Right lung (tissue), 5 donors: Measurements from ENCODE around the gene ALG2. TPM values are rescaled to one million over a fixed set of nuclear protein-coding genes. Genes with fewer than 3 reads are reported as not detected.
"Not testable (repeated sequence)": the region's sequence is repeated elsewhere in the genome, so short reads cannot be mapped to it uniquely, and the experiment has no call there.

ENCODE experiments used
- DNase-seq, 2 donors: peaks; one replicate each; pipeline ENCODE4 v3.0.0-alpha.2; 2013
- polyA plus RNA-seq, 5 donors: library from polyadenylated mRNA; unstranded; fragments of 120-200 nt; gene quantifications; one replicate each; pipeline versions ENCODE4 v1.2.1 to v1.2.3, GENCODE V29; 2013; ENCODE audit warnings: inconsistent platforms in 1 of 5, low replicate concordance in 1 of 5; ENCODE audit not compliant: insufficient read length in 5 of 5, insufficient read depth in 1 of 5

Gene ALG2
- polyA plus RNA-seq, 5 donors: 29.1 to 41.4 (median 33.7) TPM

DNA sequence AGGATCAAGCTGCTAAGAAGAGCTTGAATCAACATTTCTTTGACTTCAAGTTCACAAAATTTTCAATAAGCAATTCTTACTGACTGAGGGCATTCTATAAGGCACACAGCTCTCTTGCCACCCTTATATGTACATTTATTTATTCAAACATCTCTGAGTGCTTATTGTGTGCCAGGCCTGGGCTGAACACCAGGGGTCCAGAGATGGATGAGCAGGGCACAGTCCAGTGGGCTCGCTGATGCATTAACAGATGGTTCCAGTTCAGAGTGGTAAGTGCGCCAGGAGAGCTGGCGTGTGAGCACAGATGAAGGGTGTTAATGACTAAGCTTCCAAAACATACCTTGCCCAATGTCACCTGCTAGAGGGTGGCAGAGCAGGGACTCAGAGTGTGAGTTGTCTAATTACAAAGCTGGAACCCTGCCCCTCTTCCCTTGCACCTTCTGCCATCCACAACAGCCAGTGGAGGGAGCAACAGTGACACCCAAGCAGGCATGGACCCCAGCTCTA, 24.6 kb downstream of the ALG2 start:
- no peak for DNase-seq

DNA sequence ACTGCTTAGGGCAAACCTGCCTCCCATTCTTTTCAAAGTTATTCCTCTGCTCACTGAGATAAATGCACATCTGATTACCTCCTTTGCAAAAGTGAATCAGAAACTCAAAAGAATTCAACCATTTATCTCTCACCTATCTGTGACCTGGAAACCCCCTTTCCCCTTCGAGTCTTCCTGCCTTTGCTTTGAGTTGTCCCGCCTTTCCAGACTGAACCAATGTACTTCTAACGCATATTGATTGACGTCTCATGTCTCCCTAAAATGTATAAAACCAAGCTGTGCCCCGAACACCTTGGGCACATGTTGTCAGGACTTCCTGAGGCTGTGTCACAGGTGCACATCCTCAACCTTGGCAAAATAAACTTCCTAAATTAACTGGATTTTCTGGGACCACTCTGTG, 25.3 kb downstream of the ALG2 start:
- not testable (repeated sequence) for DNase-seq

DNA sequence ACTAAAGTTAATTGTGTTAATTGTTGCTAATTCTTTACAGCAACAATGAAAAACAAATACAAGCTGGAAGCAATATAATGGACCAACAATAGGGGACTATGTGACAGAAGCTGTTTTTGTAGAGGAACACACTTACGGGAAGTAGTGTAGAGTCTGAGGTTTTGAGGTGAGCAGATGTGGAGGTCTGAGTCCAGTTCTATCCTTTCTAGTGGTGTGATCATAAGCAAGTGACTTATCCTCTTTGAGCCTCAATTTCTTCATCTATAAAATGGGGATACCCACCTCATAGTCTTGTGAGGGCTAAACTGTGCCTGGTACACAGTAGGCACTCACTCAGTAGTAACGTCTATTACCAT, 28.3 kb downstream of the ALG2 start:
- no peak for DNase-seq

DNA sequence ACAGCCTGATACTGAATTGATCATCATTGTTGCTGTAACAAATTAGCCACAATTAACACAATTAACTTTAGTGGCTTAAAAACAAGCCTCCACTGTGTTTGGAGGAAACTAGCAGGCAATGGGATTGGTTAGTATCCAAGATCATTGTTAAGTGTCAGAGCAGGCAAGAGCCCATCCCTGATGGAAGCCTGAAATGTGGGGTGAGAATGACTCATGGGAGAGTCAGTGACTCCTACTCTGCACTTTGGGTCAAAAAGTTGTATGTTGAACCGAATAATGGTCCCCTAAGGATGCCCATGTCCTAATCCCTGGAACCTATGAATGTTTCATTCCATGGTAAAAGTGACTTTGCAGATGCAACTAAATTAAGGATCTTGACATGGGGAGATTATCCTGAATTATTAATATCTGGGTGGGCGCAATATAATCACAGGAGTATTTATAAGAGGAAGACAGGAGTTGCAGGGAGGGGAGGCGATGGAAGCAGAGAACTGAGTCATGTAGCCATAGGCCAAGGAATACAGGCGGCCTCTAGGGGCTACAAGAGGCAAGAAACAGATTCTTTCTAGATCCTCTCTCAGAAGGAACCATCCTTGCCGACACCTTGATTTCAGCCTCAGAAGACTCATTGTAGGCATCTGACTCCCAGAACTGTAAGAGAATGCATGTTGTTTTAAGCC, 28.8 kb downstream of the ALG2 start:
- no peak for DNase-seq

DNA sequence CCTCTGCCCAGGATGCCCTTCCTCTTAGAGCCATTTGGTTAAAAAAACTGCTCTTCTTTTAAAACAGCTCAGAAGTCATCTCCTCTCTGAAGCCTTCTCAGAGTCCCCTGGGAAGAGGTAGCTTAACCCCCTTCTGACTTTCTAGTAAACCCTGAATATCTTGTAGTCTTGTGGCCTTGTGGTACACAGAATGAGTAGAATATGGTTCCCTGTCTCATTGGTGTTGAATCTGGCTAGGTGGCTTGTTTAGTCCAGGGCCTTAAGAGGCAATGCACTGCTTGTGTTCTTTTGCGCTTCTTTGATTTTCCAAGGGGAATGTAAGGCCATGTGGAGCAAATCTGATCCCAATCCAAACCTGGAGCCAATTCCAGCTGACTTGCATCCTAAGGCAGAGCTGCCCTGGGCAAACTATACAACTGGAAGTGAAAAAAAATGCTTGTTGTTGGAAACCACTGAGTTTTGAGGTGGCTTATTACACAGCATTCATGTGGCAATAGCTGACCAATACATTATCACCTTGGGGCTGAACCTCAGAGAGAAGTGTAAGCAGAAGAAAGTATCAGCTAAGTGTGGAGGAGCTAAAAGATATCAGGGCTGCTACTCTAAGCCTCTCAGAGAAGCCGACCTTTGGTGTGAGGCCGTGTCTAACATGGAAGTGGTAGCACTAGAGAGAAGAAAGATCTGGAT, 31.0 kb downstream of the ALG2 start:
- DNase-seq: no peak

DNA sequence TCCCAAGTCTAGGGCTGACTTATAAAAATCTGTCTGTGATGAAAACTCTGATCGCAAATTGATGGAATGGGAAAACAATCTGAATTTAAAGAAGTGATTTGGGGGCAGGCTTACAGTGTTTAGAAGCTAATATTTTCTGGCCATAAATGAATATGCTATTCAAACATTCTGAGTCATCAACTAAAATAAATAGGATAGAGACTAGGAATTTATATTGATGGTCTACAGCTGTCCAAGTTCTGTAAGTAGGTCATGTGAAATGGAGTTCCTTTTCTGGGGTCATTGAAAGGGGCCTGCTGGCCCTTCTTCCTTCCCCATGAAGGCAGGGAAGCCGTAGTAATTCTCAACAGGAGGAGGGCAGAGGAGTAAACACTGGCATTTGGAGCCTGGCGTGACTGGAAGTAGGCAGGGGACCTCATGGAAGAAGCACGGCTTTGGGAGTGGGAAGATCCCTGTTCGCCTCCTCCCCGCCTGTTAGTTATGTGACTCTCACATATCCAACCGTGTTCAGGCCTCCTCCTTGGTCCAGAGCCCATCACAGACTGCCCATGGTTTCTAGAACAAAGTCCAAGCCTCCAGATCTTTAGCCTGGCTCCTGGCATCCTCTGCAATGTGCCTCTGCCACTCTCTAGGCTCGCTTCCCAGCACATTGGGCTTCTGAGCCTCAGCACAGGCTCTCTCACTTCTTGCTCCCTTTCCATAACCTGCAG, 31.7 kb downstream of the ALG2 start:
- no peak for DNase-seq

DNA sequence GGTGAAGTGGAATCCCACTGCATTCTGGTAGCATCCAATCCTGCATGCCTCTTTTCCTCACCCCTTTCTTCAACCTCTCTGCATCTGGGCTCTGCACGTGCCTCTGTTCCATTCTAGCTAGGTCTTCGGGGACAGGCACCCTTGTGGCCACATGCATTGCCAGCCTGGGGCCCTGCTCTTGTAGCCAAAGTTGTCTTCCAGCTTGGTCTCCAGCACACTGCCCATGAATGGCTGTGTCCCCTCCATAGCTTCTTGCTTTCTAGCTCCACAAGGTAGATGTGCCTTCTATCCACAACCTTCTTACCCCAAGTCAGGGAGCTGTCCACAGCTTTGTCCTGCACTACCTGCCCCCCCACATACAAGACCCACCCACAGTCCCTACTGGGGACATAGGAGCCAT, 32.6 kb downstream of the ALG2 start:
- DNase-seq: no peak

DNA sequence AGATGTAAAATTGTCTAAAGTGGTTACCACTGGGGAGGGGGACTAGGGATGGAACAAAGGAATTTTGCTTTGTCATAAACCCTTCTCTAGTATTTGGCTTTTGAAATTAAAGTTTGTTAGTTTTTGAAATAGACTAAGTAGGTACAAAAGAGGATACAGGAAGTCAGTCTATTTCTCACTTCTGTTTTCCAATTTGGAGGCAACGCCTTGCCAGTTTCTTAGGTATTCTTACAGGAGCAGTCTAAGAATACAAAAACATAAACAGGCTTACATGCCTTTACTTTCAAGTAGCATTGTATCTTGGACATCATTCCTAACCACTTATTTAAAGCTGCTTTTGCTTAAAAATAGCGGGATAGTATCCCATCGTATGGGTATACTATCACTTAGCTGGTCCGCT, 34.4 kb downstream of the ALG2 start:
- DNase-seq: no peak

DNA sequence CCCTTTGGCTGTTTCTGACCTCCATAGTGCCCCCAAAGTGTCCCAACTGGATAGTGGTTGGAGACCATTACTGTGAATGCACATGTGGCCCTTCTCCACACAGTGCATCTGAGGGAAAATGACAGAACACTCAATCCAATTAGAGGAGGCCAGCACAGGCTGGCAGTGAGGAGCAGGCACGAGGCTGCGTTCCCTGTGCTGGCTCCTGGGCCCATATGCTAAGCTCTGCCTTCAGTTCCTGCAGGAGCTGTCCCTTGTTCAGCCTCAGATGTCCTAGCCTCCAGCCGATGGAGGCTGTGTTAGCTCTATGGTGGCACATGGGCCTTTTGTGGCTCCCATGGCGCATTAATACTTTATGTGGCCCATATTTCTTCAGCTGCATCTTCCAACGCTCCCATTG, 35.8 kb downstream of the ALG2 start:
- no peak for DNase-seq

DNA sequence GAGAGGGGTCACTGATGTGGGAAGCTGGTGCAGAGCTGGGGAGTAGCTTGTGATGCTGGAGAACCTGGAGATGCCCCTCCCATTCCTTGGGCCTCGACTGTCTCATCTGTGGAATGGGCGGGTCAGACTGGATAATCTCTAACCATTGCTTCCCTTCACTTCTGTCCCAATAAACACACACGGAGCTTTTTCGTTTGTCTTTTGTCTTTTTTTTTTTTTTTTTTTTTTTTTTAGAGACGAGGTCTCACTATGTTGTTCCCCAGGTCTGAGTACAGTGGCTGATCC, 36.5 kb downstream of the ALG2 start:
- DNase-seq: no peak

DNA sequence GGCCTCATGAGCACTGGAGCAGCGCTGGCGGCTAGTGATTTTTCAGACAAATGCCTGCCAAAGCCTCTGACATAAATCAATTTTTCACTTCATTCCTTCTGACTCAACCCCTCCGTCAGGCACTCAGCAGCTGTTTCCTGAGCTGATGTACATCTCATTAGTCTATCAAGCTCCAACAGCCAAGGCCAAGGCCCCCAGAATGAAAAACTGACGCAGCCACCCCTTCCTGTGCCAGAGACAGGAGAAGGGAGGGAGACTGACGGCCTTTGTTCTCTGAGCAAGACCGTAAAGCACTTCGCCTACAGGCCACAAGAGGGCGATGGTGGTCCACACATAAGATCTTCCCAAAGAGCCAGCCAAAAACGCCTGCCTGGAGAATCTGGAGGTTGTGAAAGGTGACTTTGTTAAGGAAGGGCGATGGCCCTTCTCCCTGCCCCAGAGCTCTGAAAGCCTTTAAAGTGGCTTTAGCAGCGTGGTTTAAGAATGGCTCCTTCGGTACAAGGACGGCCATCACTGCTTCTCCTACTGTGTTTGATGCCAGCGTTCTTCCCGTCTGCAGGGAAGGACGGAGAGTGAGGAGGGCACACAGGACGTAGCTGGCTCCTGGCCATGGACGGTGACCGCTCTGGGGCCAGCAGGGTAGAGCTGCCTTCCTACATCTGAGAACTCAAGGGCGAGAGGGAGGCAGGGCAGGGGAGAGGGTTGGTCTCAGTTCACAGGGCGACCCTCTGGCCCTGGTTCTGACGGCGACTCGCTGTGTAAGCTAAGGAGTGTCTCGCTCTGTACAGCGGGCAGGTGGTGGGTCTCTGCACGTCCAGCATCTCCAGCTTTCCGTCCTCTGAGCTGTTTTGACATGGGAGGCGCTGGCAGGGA, 37.0 kb downstream of the ALG2 start:
- peak; percentile 91 to 94 for DNase-seq

DNA sequence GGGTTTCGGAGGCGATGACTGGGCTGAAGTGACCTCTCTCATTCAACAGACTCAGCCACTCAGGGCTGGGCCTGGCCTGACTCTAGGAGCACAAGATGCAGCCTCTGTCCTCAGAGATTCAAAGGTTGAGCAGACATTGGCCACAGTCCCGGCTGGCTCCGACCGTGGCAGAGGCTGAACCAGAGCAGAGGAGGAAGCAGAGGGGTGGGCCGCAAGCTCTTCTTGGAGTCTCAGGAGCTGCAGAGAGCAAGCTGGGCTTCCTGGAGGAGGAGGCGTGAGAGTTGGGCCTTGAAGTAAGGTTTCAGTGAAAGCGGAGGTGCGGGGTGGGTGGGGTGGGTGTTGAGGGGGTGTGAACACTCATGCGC, 37.6 kb downstream of the ALG2 start:
- DNase-seq: no peak

DNA sequence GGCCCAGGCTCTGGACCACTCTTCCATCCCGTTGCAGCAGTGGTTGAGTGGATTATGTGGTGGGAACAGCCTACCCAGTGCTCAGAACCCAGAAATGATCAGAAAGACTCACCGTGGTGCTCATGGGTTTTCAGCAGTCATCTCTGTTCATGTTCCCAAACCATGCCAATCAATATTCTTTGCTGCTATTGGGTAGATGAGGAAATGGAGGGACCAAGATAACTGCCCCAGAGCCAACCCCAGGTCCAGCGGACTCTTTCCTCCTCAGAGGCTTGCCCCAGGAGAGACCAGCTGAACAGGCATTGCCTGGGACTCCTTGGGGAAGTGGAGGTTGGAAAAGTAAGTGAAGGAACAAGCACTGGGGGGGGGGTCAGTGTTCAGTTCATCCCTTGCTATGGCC, 38.1 kb downstream of the ALG2 start:
- no peak for DNase-seq

DNA sequence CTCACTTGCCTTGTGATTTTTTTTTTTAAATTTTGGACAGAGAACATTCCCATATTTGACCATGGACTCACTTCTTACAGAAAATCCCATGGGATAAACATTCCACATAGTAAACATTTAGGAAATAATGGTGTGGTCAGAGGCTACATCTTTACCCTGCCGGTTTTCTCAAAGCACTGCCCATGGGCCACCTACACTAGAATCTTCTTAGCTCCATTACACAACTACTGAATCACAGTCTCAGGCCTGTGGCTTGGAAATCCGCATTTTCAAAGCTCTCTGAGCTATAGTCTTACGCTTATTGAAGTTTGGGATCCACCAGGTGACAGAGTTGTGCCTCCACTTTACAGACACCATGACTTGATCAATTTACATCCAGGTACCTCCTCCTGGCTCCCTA, 39.4 kb downstream of the ALG2 start:
- no peak for DNase-seq

DNA sequence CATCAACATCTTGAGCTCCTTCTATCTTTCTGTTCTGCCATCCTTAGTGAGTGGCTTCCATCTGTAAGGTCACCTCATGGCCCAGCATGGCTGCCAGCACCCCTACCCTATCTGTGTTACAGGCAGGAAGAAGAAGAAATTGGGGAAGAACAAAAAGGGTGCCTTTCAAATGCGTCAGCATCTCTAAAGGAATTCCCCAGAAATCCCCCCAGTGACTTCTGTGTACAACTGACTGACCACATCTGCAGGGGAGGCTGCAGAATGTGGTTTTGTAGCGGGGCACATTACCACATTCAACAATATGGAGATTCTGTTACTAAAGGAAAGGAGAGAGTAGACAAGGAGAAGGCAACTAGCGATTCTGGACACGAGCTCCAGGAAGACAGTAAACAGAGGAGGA, 40.1 kb downstream of the ALG2 start:
- no peak for DNase-seq

DNA sequence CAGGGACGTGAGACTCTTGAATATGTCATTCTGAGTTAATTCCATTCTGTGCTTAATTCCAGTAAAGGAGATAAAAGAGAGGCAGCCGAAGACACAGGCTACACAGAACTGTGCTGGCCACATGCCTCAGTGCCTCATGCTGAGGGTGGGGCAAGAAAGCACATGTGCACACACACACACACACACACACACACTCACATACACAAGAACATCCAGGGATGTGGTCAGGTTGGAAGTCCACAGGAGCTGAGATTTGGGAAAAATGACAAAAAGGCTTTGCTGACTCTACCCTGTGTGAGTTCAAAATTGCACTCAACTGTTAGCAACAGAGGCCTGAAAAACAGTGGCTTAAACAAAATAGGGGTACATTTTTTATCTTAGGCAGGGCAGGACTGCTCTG, 40.5 kb downstream of the ALG2 start:
- DNase-seq: no peak

DNA sequence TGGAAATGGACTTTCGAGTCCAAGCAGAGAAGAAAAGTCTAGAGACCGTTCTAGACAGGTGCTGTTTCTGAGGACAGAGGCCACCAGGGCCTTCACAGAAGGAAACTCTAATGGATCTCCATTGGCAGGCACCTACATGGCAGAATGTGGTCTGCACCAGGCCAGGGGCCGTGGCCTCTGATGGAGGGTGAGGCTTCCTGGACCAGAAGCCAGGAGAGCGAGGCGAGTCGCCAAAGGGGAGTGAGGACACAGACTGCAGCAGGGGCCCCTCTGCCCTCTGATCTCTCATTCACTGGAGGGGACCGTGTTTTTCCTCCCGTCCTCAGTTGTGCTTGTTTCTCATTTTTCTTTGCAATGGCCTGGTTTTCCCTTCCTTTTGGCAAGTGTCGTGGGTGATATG, 41.1 kb downstream of the ALG2 start:
- no peak for DNase-seq

DNA sequence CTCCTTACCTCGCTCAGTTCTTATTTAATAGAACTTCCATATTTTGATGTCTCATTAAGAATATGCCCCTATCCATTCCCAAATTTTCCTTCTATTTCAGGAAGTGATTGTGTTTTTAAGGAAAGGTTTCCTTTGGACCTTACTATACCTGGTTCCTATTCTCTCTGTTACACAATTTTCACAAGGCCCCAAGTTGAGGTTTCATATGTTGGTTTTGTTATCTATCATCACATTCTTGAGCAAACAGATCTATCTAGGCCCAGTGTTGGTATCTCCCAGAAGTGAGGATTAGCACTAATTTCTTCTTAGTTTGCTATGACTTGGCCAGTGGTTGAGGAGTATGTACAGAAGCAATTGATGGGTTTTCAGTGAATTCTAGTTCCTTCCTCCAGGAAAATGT, 41.5 kb downstream of the ALG2 start:
- DNase-seq: no peak

DNA sequence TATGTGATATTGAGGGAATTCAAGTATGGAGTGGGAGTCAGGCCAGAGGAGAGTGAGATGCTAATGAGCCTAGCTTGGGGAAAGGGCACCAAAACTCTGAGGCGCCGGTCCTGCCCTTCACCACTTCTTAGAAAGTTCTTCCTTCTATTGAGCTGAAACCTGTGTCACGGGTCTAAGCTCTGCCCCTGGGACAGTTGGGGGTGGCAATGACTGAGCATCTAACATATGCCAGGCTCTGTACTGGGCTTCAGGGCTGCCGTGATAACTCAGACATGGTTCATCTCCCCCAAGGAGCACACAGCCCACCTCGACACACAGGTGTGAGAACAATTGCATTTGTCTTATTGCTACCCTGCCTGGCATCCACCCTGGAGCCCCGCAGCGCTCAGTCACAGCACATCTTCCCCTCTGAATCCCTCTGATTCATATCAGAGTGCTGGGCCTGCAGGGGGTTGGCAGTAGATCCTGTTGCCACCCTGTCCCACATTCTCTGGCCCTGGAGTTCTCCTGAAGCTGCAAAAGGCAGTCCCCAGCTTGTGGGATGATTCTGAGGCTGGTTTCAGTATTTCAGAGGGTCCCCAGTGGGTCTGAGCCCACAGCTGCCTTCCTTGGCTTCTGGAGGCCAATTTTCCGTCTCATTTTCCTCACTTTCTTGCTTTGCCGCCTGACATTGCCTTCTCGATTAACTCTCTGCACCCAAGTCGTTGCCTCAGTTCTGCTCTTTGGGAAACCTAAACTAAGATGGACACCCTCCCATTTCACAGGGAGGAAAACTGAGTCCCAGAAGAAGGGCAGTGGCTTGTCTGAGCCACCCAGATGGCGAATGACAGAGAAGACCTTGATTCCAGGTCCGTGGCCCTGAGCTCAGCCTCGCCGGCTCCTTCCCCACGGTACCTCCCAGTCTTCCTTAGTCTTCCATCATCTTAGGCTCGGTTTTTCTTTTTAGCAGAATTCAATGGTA, 42.5 kb downstream of the ALG2 start:
- DNase-seq: no peak

DNA sequence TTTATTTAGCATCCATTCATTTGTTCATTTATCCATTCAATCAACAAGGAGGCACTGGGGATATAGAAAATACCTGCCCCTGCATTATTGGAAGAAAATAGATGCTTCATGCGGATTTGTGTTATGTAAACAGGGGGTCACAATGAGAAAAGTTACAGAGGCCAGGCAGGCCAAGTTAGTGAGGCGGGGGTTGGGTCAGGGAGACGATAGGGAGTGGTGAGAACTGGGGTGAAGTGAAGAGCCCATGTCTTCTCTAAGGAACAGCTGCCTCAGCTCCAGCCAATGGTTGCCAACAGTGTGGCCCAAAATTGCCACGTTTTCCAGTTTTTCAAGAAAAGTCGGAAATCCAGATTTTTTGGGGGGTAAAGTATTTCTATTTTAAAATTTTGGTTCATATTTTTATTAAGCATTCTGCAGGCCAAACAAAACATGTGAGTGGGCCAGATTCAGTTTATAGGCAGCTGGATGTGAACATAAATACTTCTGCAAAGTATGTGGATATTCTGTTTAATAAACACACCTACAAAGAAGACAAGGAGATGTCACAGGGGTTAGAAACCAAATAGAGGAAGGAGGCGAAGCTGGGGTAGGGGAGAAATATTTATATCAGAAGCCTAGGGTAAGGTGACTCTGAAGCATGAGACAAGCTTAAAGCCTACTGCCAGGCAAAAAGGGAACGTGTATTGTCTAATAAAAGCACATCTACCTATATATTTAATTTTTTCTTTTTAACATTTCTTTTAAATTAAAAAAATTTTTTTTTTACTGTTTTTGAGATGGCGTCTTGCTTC, 44.0 kb downstream of the ALG2 start:
- no peak for DNase-seq
